Kidney (tissue), 14 donors: ENCODE results near the gene FITM1. TPM values are rescaled to one million over a fixed set of nuclear protein-coding genes. Genes with fewer than 3 reads are reported as not detected.
A peak's percentile ranks its signal among the peaks of the same experiment; 100 is the strongest.

ENCODE experiments used
- DNase-seq, 5 donors: peaks; one replicate each; pipeline ENCODE4 v3.0.0-alpha.2; 2013 to 2020
- FAIRE-seq: peaks from 2 replicates; lab custom pipeline; 2012; peaks lifted over from hg19 to GRCh38; lab: Jason Lieb, UNC
- H3K27ac ChIP-seq, 2 donors: one replicate each; pipeline ENCODE4 v1.7.0; 2013; ENCODE audit warnings: low read depth in 2 of 2, low read length in 2 of 2, inconsistent platforms in 1 of 2
- H3K27me3 ChIP-seq: one replicate; pipeline ENCODE4 v1.7.1; 2013; ENCODE audit warnings: low read length, inconsistent platforms; ENCODE audit not compliant: control insufficient read depth, insufficient read depth
- H3K36me3 ChIP-seq, 3 donors: one replicate each; pipeline versions ENCODE4 v1.7.0 to v1.7.1; 2013; ENCODE audit warnings: low read length in 3 of 3, control low read depth in 1 of 3, inconsistent platforms in 1 of 3; ENCODE audit not compliant: insufficient read depth in 3 of 3, control insufficient read depth in 2 of 3
- H3K4me1 ChIP-seq, 3 donors: one replicate each; pipeline versions ENCODE4 v1.7.0 to v1.7.1; 2013; ENCODE audit warnings: low read length in 3 of 3, inconsistent platforms in 1 of 3, low read depth in 1 of 3; ENCODE audit not compliant: control insufficient read depth in 2 of 3, insufficient read depth in 2 of 3
- H3K4me3 ChIP-seq, 3 donors: one replicate each; pipeline versions ENCODE4 v1.7.0 to v1.8.1; 2013; ENCODE audit warnings: low read length in 3 of 3, control low read depth in 1 of 3, inconsistent platforms in 1 of 3
- H3K9ac ChIP-seq, 3 donors: one replicate each; pipeline versions ENCODE4 v1.7.0 to v1.7.1; 2013; ENCODE audit warnings: low read length in 3 of 3, control low read depth in 1 of 3, inconsistent platforms in 1 of 3
- H3K9me3 ChIP-seq, 3 donors: one replicate each; pipeline versions ENCODE4 v1.7.0 to v1.7.1; 2013; ENCODE audit warnings: low read length in 3 of 3, control low read depth in 1 of 3, inconsistent platforms in 1 of 3; ENCODE audit not compliant: control insufficient read depth in 2 of 3, insufficient read depth in 1 of 3
- intact Hi-C: fragments of 100-400 bp; cut with DNase I; formaldehyde crosslinking; loops from one replicate; pipeline ENCODE4 v1.11.1; 2022
- polyA plus RNA-seq: library from polyadenylated mRNA; stranded (reverse); fragments of 350-450 nt; fragmentation: Illumina TruSeq; extraction: RNeasy Lipid Tissue Mini Kit (QIAGEN cat#74804); gene quantifications from one replicate; pipeline ENCODE4 v1.2.3, GENCODE V29; 2014; ENCODE audit warnings: low read depth, low replicate concordance; ENCODE audit not compliant: insufficient read depth
- total RNA-seq: library from RNA; stranded (reverse); fragmentation: NEBNext Ultra II Directional; extraction: Animal tissue kit (Norgen Biotek cat#: 25700); gene quantifications from one replicate; pipeline ENCODE4 v1.2.1, GENCODE V29; 2021
- TF ChIP-seq, protein P1 (sequence below): IDR thresholded peaks from 3 replicates; pipeline ENCODE4 v1.5.1; 2012; ENCODE audit warnings: mild to moderate bottlenecking, moderate library complexity, borderline replicate concordance; ENCODE audit not compliant: insufficient read depth; ENCODE audit errors: extremely low read depth
- donor health status: control.
- donor health status: control.
- donor health status: control.
- donor health status: control.
- donor health status: control.
- donor health status: DM: yes; HTN: yes; CAD: no.
- donor health status: Normal renal cell carcinoma (clear cell type).

Gene FITM1
- total and polyA plus RNA-seq, 2 donors from 2014 or later: 1.2 to 1.3 TPM

DNA sequence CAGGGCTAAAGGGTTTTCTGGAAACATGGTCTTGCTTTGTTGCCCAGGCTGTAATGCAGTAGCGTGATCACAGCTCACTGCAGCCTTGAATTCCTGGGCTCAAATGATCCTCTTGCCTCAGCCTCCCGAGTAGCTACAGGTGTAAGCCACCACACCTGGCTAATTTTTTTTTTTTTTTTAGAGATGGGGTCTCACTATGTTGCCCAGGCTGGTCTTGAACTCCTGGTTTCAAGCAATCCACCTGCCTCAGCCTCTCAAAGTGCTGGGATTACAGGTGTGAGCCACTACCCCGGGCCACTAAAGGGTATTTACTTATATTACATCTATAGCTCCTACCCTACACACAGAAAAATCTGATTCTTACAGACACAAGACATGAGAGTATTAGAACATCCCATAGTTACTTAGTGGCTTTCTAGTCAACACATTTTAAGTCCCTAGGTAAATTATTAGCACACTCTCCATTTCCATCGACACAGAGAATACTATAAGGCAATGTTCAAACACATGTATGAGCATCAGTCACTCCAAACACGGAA lies 22.1 kb upstream of the FITM1 start:
- Histone ChIP-seq H3K9me3 (no peaks in the 10 kb centered on the region), H3K27ac (peak overlapping the region in 1 of 2 donors; percentile 20), H3K27me3 (no peaks in the 10 kb centered on the region), H3K9ac (peak overlapping the region in 1 of 3 donors; percentile 8), H3K4me1 (peaks cover 0 to 9% (median 0%) of the 10 kb centered on the region in 3 donors), H3K4me3 (no peak overlapping the region), H3K36me3 (peaks cover 0 to 3% (median 0%) of the 10 kb centered on the region in 3 donors)
- intact Hi-C loops: no loop called here
- no peak for FAIRE-seq
- DNase-seq: no peak
- TF ChIP-seq, protein P1, sequence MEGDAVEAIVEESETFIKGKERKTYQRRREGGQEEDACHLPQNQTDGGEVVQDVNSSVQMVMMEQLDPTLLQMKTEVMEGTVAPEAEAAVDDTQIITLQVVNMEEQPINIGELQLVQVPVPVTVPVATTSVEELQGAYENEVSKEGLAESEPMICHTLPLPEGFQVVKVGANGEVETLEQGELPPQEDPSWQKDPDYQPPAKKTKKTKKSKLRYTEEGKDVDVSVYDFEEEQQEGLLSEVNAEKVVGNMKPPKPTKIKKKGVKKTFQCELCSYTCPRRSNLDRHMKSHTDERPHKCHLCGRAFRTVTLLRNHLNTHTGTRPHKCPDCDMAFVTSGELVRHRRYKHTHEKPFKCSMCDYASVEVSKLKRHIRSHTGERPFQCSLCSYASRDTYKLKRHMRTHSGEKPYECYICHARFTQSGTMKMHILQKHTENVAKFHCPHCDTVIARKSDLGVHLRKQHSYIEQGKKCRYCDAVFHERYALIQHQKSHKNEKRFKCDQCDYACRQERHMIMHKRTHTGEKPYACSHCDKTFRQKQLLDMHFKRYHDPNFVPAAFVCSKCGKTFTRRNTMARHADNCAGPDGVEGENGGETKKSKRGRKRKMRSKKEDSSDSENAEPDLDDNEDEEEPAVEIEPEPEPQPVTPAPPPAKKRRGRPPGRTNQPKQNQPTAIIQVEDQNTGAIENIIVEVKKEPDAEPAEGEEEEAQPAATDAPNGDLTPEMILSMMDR: no peak

DNA sequence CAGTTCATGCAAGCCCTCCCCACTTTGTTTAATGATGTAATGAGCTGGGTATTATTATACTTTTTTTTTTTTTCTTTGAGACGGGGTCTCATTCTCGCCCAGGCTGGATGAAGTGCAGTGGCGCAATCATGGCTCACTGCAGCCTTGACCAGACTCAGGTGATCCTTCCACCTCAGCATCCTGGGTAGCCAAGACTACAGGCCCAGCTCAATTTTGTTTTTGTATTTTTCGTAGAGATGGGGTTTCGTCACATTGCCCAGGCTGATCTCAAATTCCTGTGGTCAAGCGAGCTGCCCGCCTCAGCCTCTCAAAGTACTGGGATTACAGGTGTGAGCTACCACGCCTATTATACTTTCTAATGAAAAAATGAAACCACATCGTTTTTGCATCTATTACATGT lies 20.4 kb upstream of the FITM1 start:
- intact Hi-C loops: no loop called here
- Histone ChIP-seq H3K9ac (no peak overlapping the region), H3K27me3 (no peaks in the 10 kb centered on the region), H3K9me3 (no peaks in the 10 kb centered on the region), H3K27ac (no peak overlapping the region), H3K4me3 (no peak overlapping the region), H3K4me1 (peaks cover 0 to 10% (median 0%) of the 10 kb centered on the region in 3 donors), H3K36me3 (no peaks in the 10 kb centered on the region)
- no peak for DNase-seq
- TF ChIP-seq, protein P1: no peak
- FAIRE-seq: no peak

DNA sequence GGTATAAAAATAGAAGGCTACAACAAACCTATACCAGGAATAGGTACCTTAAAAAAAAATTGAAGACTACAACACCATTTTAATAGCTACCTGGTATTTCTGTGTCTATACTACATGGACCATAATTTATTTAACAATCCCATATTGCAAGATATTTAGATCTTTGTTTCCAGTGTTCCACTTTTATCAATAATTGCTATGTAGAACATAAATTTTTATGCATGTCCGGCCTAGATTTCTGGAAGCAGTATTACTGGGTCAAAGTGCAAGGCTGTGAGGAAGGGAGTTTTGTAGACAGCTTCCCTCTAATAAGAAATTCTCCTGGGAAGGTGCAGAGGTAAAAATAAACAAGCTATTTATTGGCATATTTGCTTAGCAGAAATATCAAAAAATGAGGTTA lies 19.9 kb upstream of the FITM1 start:
- FAIRE-seq (no peak), DNase-seq (no peak)
- no peak overlapping the region for H3K27ac ChIP-seq
- no peak overlapping the region for H3K9ac ChIP-seq
- H3K9me3 ChIP-seq: no peaks in the 10 kb centered on the region
- intact Hi-C loops: no loop called here
- no peaks in the 10 kb centered on the region for H3K27me3 ChIP-seq
- TF ChIP-seq, protein P1: no peak
- no peaks in the 10 kb centered on the region for H3K36me3 ChIP-seq
- peaks cover 0 to 13% (median 0%) of the 10 kb centered on the region in 3 donors for H3K4me1 ChIP-seq
- no peak overlapping the region for H3K4me3 ChIP-seq
